GM10248 (cell line): ENCODE results near the gene CKM.

Experiments
- CTCF ChIA-PET: fragments of 300-600 bp; sonication (Branson Sonifier 250); formaldehyde crosslinking; extraction: SDS; loops from one replicate; lab custom pipeline; 2021; ENCODE audit warnings: antibody characterized with exemption; lab: Yijun Ruan, JAX
- POLR2A ChIA-PET: fragments of 350-650 bp; sonication (Branson Sonifier 250); formaldehyde crosslinking; extraction: SDS; loops from one replicate; lab custom pipeline; 2020; ENCODE audit warnings: antibody characterized with exemption; lab: Yijun Ruan, JAX
- DNase-seq: peaks from one replicate; pipeline ENCODE4 v3.0.0; 2012; ENCODE audit errors: extremely low spot score
- CTCF ChIP-seq: IDR thresholded peaks from 2 replicates; pipeline ENCODE4 v1.5.1; 2012; ENCODE audit warnings: mild to moderate bottlenecking, low read depth; ENCODE audit errors: extremely low read depth, missing control alignments, control extremely low read depth

Gene CKM

GRCh38 chr19:45350477-45351058 lies 27.9 kb upstream of the CKM start:
- no peak for DNase-seq
- TF ChIP-seq CTCF, result no peak
- POLR2A ChIA-PET, result interaction anchor here (0.5 kb wide), 1 partner anchor 14 kb away, joined by 5 read pairs; no protein-coding TSS in a partner anchor
- CTCF ChIA-PET, result interaction anchor here (1.0 to 1.4 kb wide), 3 partner anchors 11 to 16 kb away, joined by 3 to 4 read pairs (median 3); no protein-coding TSS in a partner anchor

GRCh38 chr19:45349430-45349941 lies 26.8 kb upstream of the CKM start:
- CTCF ChIA-PET, result interaction anchor here (1.0 to 1.4 kb wide), 2 partner anchors 10 to 15 kb away, joined by 3 read pairs; no protein-coding TSS in a partner anchor
- POLR2A ChIA-PET, result no interaction called here
- TF ChIP-seq CTCF, result no peak

GRCh38 chr19:45349126-45349415 lies 26.4 kb upstream of the CKM start:
- no peak for DNase-seq
- TF ChIP-seq CTCF, result no peak
- POLR2A ChIA-PET, result no interaction called here
- CTCF ChIA-PET, result no interaction called here

More at GRCh38 chr19:45349430-45349941, 26.8 kb upstream of the CKM start:
- DNase-seq, result no peak

GRCh38 chr19:45348367-45349125 lies 25.9 kb upstream of the CKM start:
- TF ChIP-seq CTCF, result no peak
- CTCF ChIA-PET, result interaction anchor here (1.5 kb wide), 1 partner anchor 10 kb away, joined by 4 read pairs; no protein-coding TSS in a partner anchor
- POLR2A ChIA-PET, result no interaction called here
- no peak for DNase-seq

GRCh38 chr19:45347570-45348366 lies 25.1 kb upstream of the CKM start:
- POLR2A ChIA-PET, result no interaction called here

More at GRCh38 chr19:45347570-45348366, 25.1 kb upstream of the CKM start:
- no peak for TF ChIP-seq CTCF
- CTCF ChIA-PET, result interaction anchor here (1.5 kb wide), 1 partner anchor 9 kb away, joined by 4 read pairs; no protein-coding TSS in a partner anchor
- DNase-seq, result no peak
